Kidney (tissue), 14 donors: Measurements from ENCODE around the gene CFHR2. TPM values are rescaled to one million over a fixed set of nuclear protein-coding genes. Genes with fewer than 3 reads are reported as not detected.

ENCODE experiments used
- DNase-seq, 5 donors: peaks; one replicate each; pipeline ENCODE4 v3.0.0-alpha.2; 2013 to 2020
- FAIRE-seq: peaks from 2 replicates; lab custom pipeline; 2012; peaks lifted over from hg19 to GRCh38; lab: Jason Lieb, UNC
- H3K27ac ChIP-seq, 2 donors: one replicate each; pipeline ENCODE4 v1.7.0; 2013; ENCODE audit warnings: low read depth in 2 of 2, low read length in 2 of 2, inconsistent platforms in 1 of 2
- H3K27me3 ChIP-seq: one replicate; pipeline ENCODE4 v1.7.1; 2013; ENCODE audit warnings: low read length, inconsistent platforms; ENCODE audit not compliant: control insufficient read depth, insufficient read depth
- H3K36me3 ChIP-seq, 3 donors: one replicate each; pipeline versions ENCODE4 v1.7.0 to v1.7.1; 2013; ENCODE audit warnings: low read length in 3 of 3, control low read depth in 1 of 3, inconsistent platforms in 1 of 3; ENCODE audit not compliant: insufficient read depth in 3 of 3, control insufficient read depth in 2 of 3
- H3K4me1 ChIP-seq, 3 donors: one replicate each; pipeline versions ENCODE4 v1.7.0 to v1.7.1; 2013; ENCODE audit warnings: low read length in 3 of 3, inconsistent platforms in 1 of 3, low read depth in 1 of 3; ENCODE audit not compliant: control insufficient read depth in 2 of 3, insufficient read depth in 2 of 3
- H3K4me3 ChIP-seq, 3 donors: one replicate each; pipeline versions ENCODE4 v1.7.0 to v1.8.1; 2013; ENCODE audit warnings: low read length in 3 of 3, control low read depth in 1 of 3, inconsistent platforms in 1 of 3
- H3K9ac ChIP-seq, 3 donors: one replicate each; pipeline versions ENCODE4 v1.7.0 to v1.7.1; 2013; ENCODE audit warnings: low read length in 3 of 3, control low read depth in 1 of 3, inconsistent platforms in 1 of 3
- H3K9me3 ChIP-seq, 3 donors: one replicate each; pipeline versions ENCODE4 v1.7.0 to v1.7.1; 2013; ENCODE audit warnings: low read length in 3 of 3, control low read depth in 1 of 3, inconsistent platforms in 1 of 3; ENCODE audit not compliant: control insufficient read depth in 2 of 3, insufficient read depth in 1 of 3
- CTCF ChIP-seq: IDR thresholded peaks from 3 replicates; pipeline ENCODE4 v1.5.1; 2012; ENCODE audit warnings: mild to moderate bottlenecking, moderate library complexity, borderline replicate concordance; ENCODE audit not compliant: insufficient read depth; ENCODE audit errors: extremely low read depth
- intact Hi-C: fragments of 100-400 bp; cut with DNase I; formaldehyde crosslinking; loops from one replicate; pipeline ENCODE4 v1.11.1; 2022
- polyA plus RNA-seq: library from polyadenylated mRNA; stranded (reverse); fragments of 350-450 nt; fragmentation: Illumina TruSeq; extraction: RNeasy Lipid Tissue Mini Kit (QIAGEN cat#74804); gene quantifications from one replicate; pipeline ENCODE4 v1.2.3, GENCODE V29; 2014; ENCODE audit warnings: low read depth, low replicate concordance; ENCODE audit not compliant: insufficient read depth
- total RNA-seq: library from RNA; stranded (reverse); fragmentation: NEBNext Ultra II Directional; extraction: Animal tissue kit (Norgen Biotek cat#: 25700); gene quantifications from one replicate; pipeline ENCODE4 v1.2.1, GENCODE V29; 2021
- donor health status: control.
- donor health status: control.
- donor health status: control.
- donor health status: control.
- donor health status: control.
- donor health status: DM: yes; HTN: yes; CAD: no.
- donor health status: Normal renal cell carcinoma (clear cell type).

The CFHR2 gene
- total and polyA plus RNA-seq, 2 donors from 2014 or later, result not detected

- Histone ChIP-seq H3K4me3 (no peak overlapping the region), H3K36me3 (no peaks in the 10 kb centered on the region), H3K4me1 (no peaks in the 10 kb centered on the region), H3K9me3 (no peaks in the 10 kb centered on the region), H3K9ac (no peak overlapping the region), H3K27ac (no peak overlapping the region), H3K27me3 (no peaks in the 10 kb centered on the region)
- TF ChIP-seq CTCF, result no peak
- FAIRE-seq, result no peak
- no peak for DNase-seq
- intact Hi-C loops, result no loop called here
Observed at GRCh38 chr1:196951711-196952394, 8.3 kb downstream of the CFHR2 start.

- H3K27me3 ChIP-seq, result no peaks in the 10 kb centered on the region
- H3K9ac ChIP-seq, result no peak overlapping the region
- intact Hi-C loops, result no loop called here
- no peak for TF ChIP-seq CTCF
- FAIRE-seq, result no peak
- H3K9me3 ChIP-seq, result no peaks in the 10 kb centered on the region
- no peaks in the 10 kb centered on the region for H3K4me1 ChIP-seq
- no peak overlapping the region for H3K27ac ChIP-seq
- DNase-seq, result no peak
- no peak overlapping the region for H3K4me3 ChIP-seq
- H3K36me3 ChIP-seq, result no peaks in the 10 kb centered on the region
Observed at GRCh38 chr1:196954778-196955177, 11.2 kb downstream of the CFHR2 start.

GRCh38 chr1:196955926-196956325 lies 12.4 kb downstream of the CFHR2 start:
- no peaks in the 10 kb centered on the region for H3K36me3 ChIP-seq
- H3K9me3 ChIP-seq, result no peaks in the 10 kb centered on the region
- DNase-seq (no peak), FAIRE-seq (no peak)
- no peaks in the 10 kb centered on the region for H3K4me1 ChIP-seq
- intact Hi-C loops, result no loop called here
- H3K4me3 ChIP-seq, result no peak overlapping the region
- H3K27ac ChIP-seq, result no peak overlapping the region
- no peak overlapping the region for H3K9ac ChIP-seq
- no peak for TF ChIP-seq CTCF
- H3K27me3 ChIP-seq, result no peaks in the 10 kb centered on the region

- no peak for DNase-seq
- intact Hi-C loops, result no loop called here
- H3K4me3 ChIP-seq, result no peak overlapping the region
- H3K27ac ChIP-seq, result no peak overlapping the region
- no peaks in the 10 kb centered on the region for H3K4me1 ChIP-seq
- H3K9ac ChIP-seq, result no peak overlapping the region
- H3K36me3 ChIP-seq, result no peaks in the 10 kb centered on the region
- no peaks in the 10 kb centered on the region for H3K27me3 ChIP-seq
- FAIRE-seq, result no peak
- TF ChIP-seq CTCF, result no peak
- H3K9me3 ChIP-seq, result no peaks in the 10 kb centered on the region
Observed at GRCh38 chr1:196960854-196961253, 17.3 kb downstream of the CFHR2 start.
